Esophagus (tissue), 2 donors: ENCODE measurements around the gene PIEZO1. TPM values are rescaled to one million over a fixed set of nuclear protein-coding genes. Genes with fewer than 3 reads are reported as not detected.

ENCODE experiments used
- H3K27ac ChIP-seq, 2 donors: one replicate each; pipeline ENCODE4 v1.5.1; 2013; ENCODE audit warnings: low read depth in 2 of 2, mild to moderate bottlenecking in 2 of 2, inconsistent platforms in 1 of 2, low read length in 1 of 2, moderate library complexity in 1 of 2
- H3K27me3 ChIP-seq, 2 donors: one replicate each; pipeline ENCODE4 v1.6.1; 2013; ENCODE audit warnings: low read length in 2 of 2, control low read depth in 1 of 2, mild to moderate bottlenecking in 1 of 2; ENCODE audit not compliant: insufficient read depth in 2 of 2, control insufficient read depth in 1 of 2
- H3K36me3 ChIP-seq, 2 donors: one replicate each; pipeline ENCODE4 v1.6.1; 2013; ENCODE audit warnings: low read length in 1 of 2; ENCODE audit not compliant: control insufficient read depth in 2 of 2, insufficient read depth in 2 of 2
- H3K4me1 ChIP-seq, 2 donors: one replicate each; pipeline ENCODE4 v1.6.1; 2013; ENCODE audit warnings: low read length in 1 of 2; ENCODE audit not compliant: control insufficient read depth in 2 of 2, insufficient read depth in 2 of 2
- H3K4me3 ChIP-seq, 2 donors: one replicate each; pipeline ENCODE4 v1.5.1; 2013; ENCODE audit warnings: low read length in 2 of 2, mild to moderate bottlenecking in 2 of 2, low read depth in 1 of 2, moderate library complexity in 1 of 2
- H3K9me3 ChIP-seq, 2 donors: one replicate each; pipeline ENCODE4 v1.6.1; 2013; ENCODE audit warnings: mild to moderate bottlenecking in 2 of 2, low read depth in 1 of 2, low read length in 1 of 2, moderate library complexity in 1 of 2; ENCODE audit not compliant: control insufficient read depth in 2 of 2, insufficient read depth in 1 of 2
- WGBS, 2 donors: extraction: QIAGEN DNeasy Blood & Tissue Kit; methylation state at CpG; one replicate each; pipeline ENCODE4 v1.1.7; 2013; 5-methylcytosine and 5-hydroxymethylcytosine counted together
- polyA plus RNA-seq, 2 donors: library from polyadenylated mRNA; stranded (reverse); fragments of 200-250 nt; gene quantifications; one replicate each; pipeline ENCODE4 v1.2.3, GENCODE V29; 2013
- donor health status: healthy with polysubstance abuse.
- donor health status: Bipolar disorder and iron deficiency.

The PIEZO1 gene
- polyA plus RNA-seq, 2 donors, result 102 to 172 TPM

DNA sequence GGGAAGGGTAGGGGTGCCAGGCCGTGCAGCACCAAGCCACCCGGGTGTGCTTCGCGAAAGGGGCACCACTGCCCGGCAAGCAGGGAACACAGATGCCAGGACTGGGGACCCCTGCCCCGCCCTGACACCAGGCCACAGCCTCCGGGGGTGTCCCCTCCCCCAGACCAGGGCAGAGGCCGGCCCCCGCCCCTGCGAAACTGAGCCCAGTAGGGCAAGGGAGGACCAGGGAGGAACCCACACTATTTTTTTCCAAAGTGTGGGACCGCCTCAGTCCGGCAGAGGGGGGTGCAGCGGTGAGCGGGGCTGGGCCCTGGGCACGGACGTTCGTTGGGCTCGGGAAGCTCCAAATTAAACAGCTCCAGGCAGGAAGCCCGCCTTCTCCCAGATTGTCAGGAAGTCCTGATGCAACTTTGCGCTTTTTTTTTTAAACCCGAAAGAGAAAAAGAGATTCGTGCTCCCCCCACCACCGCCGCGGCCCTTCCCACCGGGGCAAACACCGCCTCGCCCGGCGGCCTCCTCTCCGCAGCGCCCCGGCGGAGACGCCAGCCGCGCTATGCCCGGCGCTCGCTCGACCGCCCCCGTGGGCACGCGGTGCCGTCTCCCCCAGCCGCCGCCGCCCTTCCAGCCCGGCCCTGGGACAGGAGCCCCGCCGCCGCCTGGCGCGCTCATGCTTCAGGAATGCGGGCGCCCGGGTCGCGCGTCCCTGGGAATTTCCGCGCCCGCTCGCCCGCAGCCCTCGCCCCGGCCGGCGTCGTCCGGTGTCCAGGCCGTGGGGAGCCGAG is 755 bp downstream of the PIEZO1 start:
- H3K27ac ChIP-seq, result peak overlapping the region; percentile 86 to 94
- peaks cover 8 to 27% of the 10 kb centered on the region in 2 donors for H3K4me1 ChIP-seq
- peak overlapping the region; percentile 71 to 73 for H3K4me3 ChIP-seq
- no peaks in the 10 kb centered on the region for H3K9me3 ChIP-seq
- H3K36me3 ChIP-seq, result no peaks in the 10 kb centered on the region
- H3K27me3 ChIP-seq, result no peaks in the 10 kb centered on the region
- WGBS, 2 donors, result 2 to 6% methylated on average over 44 to 74 of the region's 74 CpGs

DNA sequence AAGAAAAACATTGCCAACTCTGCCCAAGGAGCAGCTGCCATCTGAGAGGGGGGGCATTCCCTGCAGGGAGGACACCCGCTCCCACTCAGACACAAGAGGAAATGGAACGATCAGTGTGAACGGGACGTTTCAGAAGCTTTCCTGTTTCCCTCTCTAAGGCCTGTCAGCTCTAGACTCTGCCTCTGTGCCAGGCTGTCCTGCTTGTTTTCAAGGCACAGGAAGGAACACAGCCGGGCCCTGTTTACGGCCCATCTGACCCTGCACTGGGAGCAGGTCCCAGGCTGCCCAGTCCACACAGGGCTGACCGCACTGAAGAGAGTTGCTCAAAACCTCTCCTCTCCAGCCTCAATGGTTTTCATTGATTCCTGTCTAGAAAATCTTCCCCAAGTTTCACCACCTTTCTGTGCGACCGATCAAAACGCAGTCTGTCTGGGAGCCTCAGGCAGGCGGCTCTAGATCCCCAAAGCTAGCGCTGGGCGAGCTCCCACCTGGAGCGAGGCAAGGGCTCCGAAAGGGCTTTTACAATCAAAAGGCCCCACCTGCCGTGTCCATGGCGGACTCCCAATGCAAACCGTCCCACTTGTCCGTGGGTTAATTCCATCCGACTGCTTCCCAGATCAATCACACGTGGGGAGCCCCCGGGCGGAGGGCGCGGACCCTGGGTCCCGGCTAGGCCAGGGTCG is 1.5 kb downstream of the PIEZO1 start:
- WGBS, 2 donors, result 20 to 26% methylated on average over 27 of the region's 27 CpGs
- H3K4me1 ChIP-seq, result peaks cover 8 to 27% of the 10 kb centered on the region in 2 donors

GRCh38 chr16:88782454-88783390 is 2.3 kb downstream of the PIEZO1 start:
- Histone ChIP-seq H3K4me3 (peak overlapping the region; percentile 71 to 73), H3K27me3 (no peaks in the 10 kb centered on the region)
- WGBS, 2 donors, result 26 to 39% methylated on average over 16 of the region's 16 CpGs

More for the DNA sequence above, 1.5 kb downstream of the PIEZO1 start:
- Histone ChIP-seq H3K4me3 (peak overlapping the region; percentile 71 to 73), H3K9me3 (no peaks in the 10 kb centered on the region), H3K27me3 (no peaks in the 10 kb centered on the region), H3K36me3 (no peaks in the 10 kb centered on the region), H3K27ac (peak overlapping the region; percentile 86 to 94)

DNA sequence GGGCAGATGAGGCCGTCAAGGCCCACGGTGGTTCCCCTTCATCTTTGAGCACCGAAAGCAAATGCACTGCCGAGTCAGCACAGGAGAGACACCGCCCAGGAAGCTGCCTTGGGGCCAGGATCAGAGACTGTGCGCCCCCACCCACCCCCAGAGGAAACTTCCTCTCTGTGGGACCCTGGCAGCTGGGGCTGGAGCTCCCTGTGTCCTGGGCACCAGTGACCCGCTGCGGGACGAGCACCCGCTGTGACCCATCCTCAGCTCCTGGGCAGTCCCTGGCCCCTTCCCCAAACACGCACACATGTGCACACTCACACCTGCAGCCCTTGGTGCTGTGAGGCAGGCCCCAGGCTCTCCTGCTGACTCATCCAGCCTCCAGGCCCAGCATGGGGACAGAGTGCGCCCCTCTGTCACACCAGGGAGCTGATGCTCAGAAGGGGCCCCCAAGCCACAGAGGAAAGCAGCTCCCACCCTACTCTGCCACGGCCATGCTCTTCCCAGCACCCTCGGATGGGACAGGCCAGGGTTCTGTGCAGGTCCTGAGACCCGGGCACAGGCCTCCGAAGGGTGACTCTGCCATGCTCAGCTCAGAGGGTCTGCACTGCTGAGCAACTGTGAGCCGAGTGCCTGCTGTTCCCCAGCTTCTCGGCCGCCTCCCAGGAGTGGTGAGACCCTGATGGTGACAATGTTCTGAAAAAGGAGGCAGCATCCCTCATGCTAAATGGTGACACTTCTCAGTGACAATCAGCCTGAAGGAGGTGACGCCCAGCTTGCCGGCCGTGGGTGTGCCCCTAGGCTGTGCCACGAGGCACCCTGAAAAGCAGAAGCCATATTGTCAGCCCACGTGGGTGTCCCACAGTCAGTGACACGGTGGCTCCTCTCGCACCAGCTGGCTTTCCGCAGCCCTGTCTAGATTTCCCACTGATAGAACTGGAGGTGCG is 3.6 kb downstream of the PIEZO1 start:
- Histone ChIP-seq H3K9me3 (no peaks in the 10 kb centered on the region), H3K4me3 (peak overlapping the region in 1 of 2 donors; percentile 4), H3K4me1 (peaks cover 8 to 30% of the 10 kb centered on the region in 2 donors), H3K36me3 (no peaks in the 10 kb centered on the region), H3K27ac (peak overlapping the region; percentile 86 to 94), H3K27me3 (no peaks in the 10 kb centered on the region)
- WGBS, 2 donors, result 60 to 61% methylated on average over 28 of the region's 28 CpGs

More at GRCh38 chr16:88782454-88783390, 2.3 kb downstream of the PIEZO1 start:
- H3K36me3 ChIP-seq, result no peaks in the 10 kb centered on the region
- H3K9me3 ChIP-seq, result no peaks in the 10 kb centered on the region
- H3K27ac ChIP-seq, result peak overlapping the region; percentile 86 to 94
- H3K4me1 ChIP-seq, result peaks cover 8 to 27% of the 10 kb centered on the region in 2 donors

DNA sequence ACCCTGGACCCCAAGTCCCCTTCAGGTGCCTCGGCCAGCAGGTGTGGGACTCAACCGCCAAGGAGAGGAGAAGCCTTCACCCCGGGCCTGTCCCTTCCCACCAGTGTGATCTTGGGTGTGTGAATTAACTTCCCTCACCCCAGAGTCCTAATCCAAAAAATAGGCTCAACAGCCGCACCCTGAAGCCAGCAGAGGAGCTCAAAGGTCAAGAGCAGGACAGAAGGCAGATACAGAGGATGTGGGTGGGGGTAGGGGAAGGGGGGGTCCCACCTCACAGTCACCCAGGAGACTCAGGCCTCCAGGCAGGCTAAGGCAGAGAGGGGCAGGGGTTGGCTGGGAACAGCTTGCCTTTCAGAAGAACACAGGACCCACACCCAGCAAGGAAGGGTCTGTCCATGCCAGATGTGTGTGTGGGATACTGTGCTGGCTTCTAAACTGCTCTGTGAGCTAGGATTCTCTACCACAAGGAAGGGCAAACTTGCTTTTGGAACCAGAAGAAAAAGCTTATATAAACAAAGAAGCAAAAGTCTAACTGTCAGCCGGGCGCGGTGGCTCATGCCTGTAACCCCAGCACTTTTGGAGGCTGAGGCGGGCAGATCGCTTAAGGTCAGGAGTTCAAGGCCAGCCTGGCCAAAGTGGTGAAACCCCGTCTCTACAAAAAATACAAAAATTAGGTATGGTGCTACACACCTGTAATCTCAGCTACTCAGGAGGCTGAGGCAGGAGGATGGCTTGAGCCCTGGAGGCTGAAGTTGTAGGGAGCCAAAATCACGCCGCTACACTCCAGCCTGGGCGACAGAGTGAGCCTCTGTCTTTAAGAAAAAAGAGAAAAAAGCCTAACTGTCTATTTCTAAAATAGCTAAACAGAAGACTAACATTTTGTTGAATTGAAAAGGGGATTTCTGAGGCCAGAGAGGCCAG is 4.6 kb downstream of the PIEZO1 start:
- 58 to 67% methylated on average over 13 of the region's 13 CpGs for WGBS, 2 donors
- Histone ChIP-seq H3K27ac (peak overlapping the region; percentile 58 to 75), H3K4me3 (no peak overlapping the region), H3K36me3 (no peaks in the 10 kb centered on the region), H3K9me3 (no peaks in the 10 kb centered on the region), H3K27me3 (no peaks in the 10 kb centered on the region), H3K4me1 (peaks cover 8 to 30% of the 10 kb centered on the region in 2 donors)

DNA sequence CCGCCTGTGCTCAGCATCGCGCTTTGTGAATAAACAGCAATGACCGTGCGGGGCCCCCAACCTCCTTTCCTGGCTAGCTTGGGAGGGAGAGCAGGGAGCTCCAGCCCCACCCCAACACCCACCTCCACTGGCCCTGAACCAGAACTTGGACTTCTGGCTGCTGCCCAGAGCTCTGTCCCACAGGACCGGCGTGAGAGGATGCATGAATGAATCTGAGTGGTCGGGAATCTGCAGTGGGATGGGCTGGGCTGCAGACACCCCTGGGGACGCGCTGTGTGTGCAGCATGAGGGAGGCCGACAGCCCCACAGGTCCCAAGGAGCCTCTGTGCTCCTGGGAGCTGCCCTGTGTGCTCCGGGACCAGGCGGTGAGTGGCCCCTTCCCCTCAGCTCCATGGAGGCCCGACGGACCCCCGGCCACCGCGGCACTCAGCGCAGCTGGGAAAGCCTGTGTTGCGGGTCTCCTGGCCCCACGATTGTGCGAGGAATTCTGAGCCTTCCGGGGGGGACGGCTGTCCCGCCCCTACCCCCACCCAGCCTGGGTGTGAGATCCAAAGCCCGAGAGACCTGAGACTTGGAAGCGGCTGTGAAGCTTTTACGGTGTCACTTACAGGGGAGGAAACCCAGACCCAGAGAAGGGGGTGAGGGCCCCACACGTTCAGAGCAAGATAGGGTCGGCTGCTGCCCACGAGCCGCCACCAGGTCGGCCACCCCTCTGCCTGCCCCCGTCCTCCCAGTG is 5.4 kb downstream of the PIEZO1 start:
- peaks cover 0 to 3% of the 10 kb centered on the region in 2 donors for H3K36me3 ChIP-seq
- no peak overlapping the region for H3K4me3 ChIP-seq
- peak overlapping the region; percentile 58 to 75 for H3K27ac ChIP-seq
- H3K9me3 ChIP-seq, result no peaks in the 10 kb centered on the region
- peaks cover 8 to 30% of the 10 kb centered on the region in 2 donors for H3K4me1 ChIP-seq
- H3K27me3 ChIP-seq, result no peaks in the 10 kb centered on the region
- 66 to 69% methylated on average over 34 of the region's 34 CpGs for WGBS, 2 donors

DNA sequence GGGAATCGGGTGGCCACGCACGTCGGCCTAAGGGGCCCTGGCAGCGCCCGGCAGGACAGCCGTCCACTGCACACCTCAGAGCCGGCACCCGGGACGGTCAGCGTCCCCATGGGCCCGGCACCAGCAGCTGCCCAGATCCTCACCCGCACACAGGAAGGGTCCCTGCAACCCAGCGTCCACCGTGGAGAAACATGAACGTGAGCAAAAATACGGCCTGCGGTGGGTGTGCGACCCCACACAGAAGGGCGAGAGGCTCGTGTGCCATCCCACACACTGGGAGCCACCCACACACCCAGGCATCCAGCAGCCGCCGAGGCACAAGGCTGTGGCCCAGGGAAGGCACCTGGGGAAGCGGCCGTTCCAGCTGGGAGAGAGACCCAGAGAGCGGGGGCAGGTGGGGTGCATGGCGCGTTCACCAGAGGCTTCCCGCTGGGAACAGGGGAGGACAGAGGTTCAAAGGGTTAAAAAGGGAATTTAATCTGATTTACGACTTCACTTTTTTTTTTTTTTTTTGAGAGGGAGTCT is 6.4 kb downstream of the PIEZO1 start:
- peak overlapping the region; percentile 17 to 35 for H3K27ac ChIP-seq
- no peaks in the 10 kb centered on the region for H3K9me3 ChIP-seq
- WGBS, 2 donors, result 77 to 85% methylated on average over 30 of the region's 30 CpGs

More for the DNA sequence above, 6.4 kb downstream of the PIEZO1 start:
- no peak overlapping the region for H3K4me3 ChIP-seq
- peaks cover 0 to 3% of the 10 kb centered on the region in 2 donors for H3K36me3 ChIP-seq
- H3K27me3 ChIP-seq, result no peaks in the 10 kb centered on the region
- H3K4me1 ChIP-seq, result peaks cover 8 to 33% of the 10 kb centered on the region in 2 donors
